Limb (tissue), 2 donors: ENCODE measurements around the gene SLC4A1.

Experiments
- DNase-seq, 2 donors: peaks; one replicate each; pipeline ENCODE4 v3.0.0-alpha.2; 2016; ENCODE audit errors: extremely low spot score in 2 of 2

SLC4A1 gene

DNA sequence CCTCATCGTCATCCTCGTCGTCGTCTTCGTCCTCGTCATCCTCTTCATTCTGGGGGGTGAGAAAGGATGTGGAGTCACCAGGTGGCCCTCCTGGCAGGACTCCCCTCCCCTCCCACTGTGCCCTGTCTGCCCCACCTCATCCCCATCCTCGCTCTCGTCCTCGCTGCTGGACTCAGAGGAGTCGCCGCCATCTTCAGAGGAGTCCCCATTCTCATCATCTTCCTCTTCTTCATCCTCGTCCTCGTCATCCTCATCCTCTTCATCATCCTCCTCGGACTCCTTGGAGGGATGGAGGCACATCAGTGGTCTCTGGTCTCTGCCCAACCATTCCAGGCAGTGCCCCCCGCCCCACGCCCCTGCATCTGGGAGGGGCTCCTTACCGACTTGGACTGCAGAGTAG, 60.6 kb downstream of the SLC4A1 start:
- no peak for DNase-seq

GRCh38 chr17:44206825-44207155, 61.1 kb downstream of the SLC4A1 start:
- DNase-seq: no peak

DNA sequence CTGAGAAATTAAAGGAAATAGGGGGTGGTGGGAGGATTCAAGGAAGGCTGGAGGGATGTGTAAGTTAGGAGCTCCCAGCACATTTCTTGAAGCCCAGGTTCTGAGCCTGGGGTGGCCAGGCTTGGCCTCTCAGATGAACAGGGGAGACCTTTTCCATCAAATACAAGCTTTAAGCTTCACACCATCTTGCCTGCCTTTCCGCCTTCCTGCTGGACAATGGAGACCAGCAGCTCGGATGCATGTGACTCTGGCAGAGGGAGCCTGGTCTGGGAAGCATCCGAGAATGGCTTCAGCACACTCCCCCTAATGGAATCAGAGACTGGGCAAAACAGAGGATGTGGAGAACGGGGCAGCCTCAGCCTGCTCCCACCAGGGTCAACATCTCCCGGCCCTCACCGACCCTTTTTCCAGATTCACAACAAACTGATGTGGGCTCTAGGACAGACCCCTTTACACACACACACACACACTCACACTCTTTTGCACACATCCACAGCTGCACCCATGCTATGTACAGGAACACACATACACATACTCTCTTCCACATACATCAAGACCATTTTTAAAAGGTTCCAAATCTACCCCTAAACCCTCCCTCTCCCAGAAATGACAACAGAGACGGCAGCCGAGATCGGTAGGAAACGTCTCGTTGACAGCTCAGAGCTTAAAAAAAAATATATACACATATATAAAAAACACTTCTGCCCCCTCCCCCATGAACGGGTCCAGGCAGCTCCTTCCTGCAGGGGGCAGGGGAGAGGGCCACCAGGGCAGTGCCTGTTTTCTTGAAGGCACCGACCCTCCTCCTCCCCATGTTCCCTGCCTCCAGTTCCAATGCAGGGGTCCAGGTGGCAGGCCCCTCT, 61.7 kb downstream of the SLC4A1 start:
- DNase-seq: no peak

GRCh38 chr17:44204441-44204882, 63.5 kb downstream of the SLC4A1 start:
- no peak for DNase-seq

DNA sequence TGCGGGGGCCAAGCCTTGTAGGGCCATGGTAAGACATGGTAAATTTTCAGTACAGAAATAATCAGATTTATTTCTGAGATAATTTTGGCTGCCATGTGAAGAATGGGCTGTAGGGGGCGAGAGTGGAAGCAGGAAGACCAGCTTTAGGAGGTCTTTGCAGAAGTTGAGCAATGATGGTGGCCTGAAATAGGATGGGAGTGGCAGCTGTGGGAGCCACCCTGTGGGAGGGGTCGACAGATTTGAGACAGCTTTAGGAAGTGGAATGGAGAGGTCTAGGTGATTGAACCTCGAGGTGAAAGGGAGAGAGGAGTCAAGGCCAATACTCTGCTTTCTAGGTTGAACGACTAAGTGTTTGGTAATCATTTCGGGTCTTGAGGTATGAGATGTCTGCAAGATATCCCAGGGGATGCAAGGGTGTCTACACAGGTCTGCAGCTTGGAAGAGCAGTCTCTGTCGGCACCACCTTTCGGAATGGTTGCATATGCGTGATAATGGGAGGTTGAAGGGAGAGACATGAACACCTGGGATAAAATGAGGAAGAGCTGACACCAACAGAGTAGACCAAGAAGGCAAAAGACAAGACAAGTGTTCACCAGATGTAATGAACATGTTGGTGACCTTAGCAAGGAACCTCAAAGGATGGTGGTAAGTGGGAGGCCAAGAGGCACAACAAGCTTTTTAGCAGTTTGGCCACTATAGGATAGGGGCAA, 64.0 kb downstream of the SLC4A1 start:
- DNase-seq: peak; percentile 33 to 50

GRCh38 chr17:44202756-44203155, 65.2 kb downstream of the SLC4A1 start:
- no peak for DNase-seq

- no peak for DNase-seq
Observed at GRCh38 chr17:44200478-44201155, 67.3 kb downstream of the SLC4A1 start.

DNA sequence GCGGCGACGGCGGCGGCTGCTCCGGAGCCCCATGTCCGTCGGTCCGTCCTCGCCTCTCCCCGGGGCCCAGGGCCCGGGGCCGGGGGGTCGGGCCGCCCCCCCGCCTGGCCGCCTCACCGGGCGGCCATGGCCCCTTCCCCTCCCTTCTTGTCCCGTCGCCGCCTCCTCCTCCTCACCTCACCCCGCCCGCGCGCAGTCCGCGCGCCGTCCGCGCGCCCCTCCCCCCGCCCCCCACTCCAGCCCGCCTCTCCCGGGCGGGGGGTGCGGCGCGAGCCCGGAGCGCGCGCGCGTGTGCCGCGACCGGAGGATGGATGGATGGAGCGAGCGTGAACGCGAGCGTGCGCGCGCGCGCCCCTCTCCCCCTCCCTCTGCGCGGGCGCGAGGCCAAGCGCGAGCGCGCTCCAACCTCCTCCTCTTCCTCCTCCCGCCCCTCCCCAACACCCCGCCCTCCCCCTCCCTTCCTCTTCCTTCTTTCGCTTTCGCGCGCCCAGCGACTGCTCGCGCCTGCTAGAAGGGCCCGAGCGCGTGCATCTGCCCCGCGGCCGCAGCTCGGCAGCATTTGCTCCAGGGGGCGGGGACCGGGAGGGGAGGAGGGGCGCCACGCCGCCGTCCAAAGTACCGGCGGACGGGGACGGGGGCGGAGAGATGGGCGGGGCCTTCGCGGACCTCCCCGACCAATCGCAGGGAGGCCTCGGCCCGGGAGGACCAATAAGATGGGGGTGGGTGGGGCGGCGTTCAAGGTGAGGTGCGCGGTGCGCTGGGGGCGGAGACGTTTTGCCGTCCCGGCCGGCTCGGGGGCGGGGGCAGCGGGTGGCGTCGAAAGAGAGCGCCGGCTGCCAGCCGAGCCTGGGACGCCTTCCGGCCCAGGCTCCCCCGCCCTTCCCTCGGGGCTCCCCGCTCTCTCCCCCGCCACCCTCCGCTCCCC, 68.1 kb downstream of the SLC4A1 start, which contains the start of gene ATXN7L3:
Gene ATXN7L3 (minus strand): TSS at position 332 of the 925 bp plus-strand sequence. CDS start 1,814 bp downstream, outside the sequence.
- DNase-seq: peak; percentile 99

GRCh38 chr17:44198721-44199552, 69.0 kb downstream of the SLC4A1 start:
- peak; percentile 52 to 91 for DNase-seq
